ENCODE results near the gene CUL7. TPM values are rescaled to one million over a fixed set of nuclear protein-coding genes. Genes with fewer than 3 reads are reported as not detected.

CUL7 gene
- total and polyA plus RNA-seq, 9 of the 15 experiments (the other 6 are each of a cell fraction or from before 2014, with no cell fraction given), result 0.44 to 20.1 (median 8.6) TPM

DNA sequence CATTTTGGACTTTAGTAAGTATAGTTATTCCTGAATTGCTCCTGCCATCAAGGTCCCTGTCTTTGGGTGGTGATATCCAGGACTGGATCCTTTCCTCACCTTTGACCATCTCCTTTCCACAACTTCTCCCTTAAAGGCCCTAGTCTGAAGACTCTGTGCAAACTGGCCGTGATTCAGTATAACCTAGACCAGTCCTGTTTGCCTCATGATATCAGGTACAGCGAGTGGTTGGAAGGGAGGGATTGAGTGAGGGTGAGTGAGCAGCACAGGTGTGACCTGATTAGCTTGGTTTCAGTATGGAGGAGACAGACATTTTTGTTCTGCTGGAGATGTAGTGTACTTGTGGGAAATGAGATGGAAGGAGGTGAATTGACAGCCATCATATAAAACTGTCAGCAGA lies 34.5 kb downstream of the CUL7 start:
- ATAC-seq (no peak), DNase-seq (ENCODE audit: extremely low read depth in 1 of 4, low spot score in 3 of 4) (peak in 1 of 4 experiments; percentile 30), FAIRE-seq (peak; percentile 66)
- Histone ChIP-seq H3K27me3 (ENCODE audit: control insufficient read depth in 2 of 2, insufficient read depth in 2 of 2, low read length in 2 of 2) (no peaks in the 10 kb centered on the region), H2AFZ (ENCODE audit: low read depth, low read length) (no peak overlapping the region), H3K79me2 (ENCODE audit: control insufficient read depth, insufficient read depth, low read length) (peaks cover 66% of the 10 kb centered on the region), H3K27ac (ENCODE audit: extremely low read depth, low read depth, low read length) (peak overlapping the region; percentile 35; the same call in 1 of the 3 replicates), H3K4me3 (no peak overlapping the region), H4K20me1 (replicated peaks; ENCODE audit: control insufficient read depth, insufficient read depth, low read length) (0 out of 2 replicates have a peak, but pooled peaks cover 4% of the 10 kb centered on the region), H3K4me2 (ENCODE audit: insufficient read depth, low read length) (no peak overlapping the region), H3K9ac (ENCODE audit: insufficient read depth in 1 of 2, low read depth in 2 of 2, low read length in 2 of 2) (peak overlapping the region; percentile 8 to 62; a peak in 2 of 4 replicates), H3K36me3 (ENCODE audit: control insufficient read depth, insufficient read depth, low read length) (peaks cover 65% of the 10 kb centered on the region), H3K9me1 (ENCODE audit: control insufficient read depth, insufficient read depth, low read length) (no peaks in the 10 kb centered on the region), H3K9me3 (replicated peaks; ENCODE audit: control insufficient read depth, insufficient read depth, low read depth, low read length) (no peaks in the 10 kb centered on the region), H3K4me1 (replicated peaks in 1 of 2; ENCODE audit: control insufficient read depth in 2 of 2, insufficient read depth in 2 of 2, low read length in 2 of 2) (peaks cover 43 to 45% of the 10 kb centered on the region in 2 experiments)
- ChIA-PET CTCF (ENCODE audit: low intra/inter-chr PET ratio) (no interaction called here), POLR2A (interaction anchor here (1.4 kb wide), 1 partner anchor 29 kb away, joined by 3 read pairs; no protein-coding TSS in a partner anchor)
- BruUV-seq (replicated peaks), result no TSS peak
- TF ChIP-seq TCF3 (CRISPR knock-in tag; IDR thresholded peaks at IDR 0.05) (0 out of 2 replicates have a peak, but pooled peaks have one; percentile 16), CBFA2T2 (conservative IDR thresholded peaks at IDR 0.05) (peak; percentile 14; the same call in 1 of the 2 replicates), CBFA2T3 (IDR thresholded peaks at IDR 0.05) (peak; percentile 63), ZC3H8 (IDR thresholded peaks at IDR 0.05) (no peak)
- 37% methylated on average over 2 of the region's 2 CpGs for WGBS (ENCODE audit: insufficient coverage, low coverage, missing lambda C conversion rate)
- in situ Hi-C loops (cut with MboI) (no loop called here), intact Hi-C loops (cut with micrococcal nuclease) (no loop called here)

GRCh38 chr6:43016943-43017334 lies 36.7 kb downstream of the CUL7 start:
- H3K9ac ChIP-seq (ENCODE audit: insufficient read depth in 1 of 2, low read depth in 2 of 2, low read length in 2 of 2), result peak overlapping the region; percentile 1 to 82; a peak in 3 of 4 replicates
- peaks cover 62% of the 10 kb centered on the region for H3K79me2 ChIP-seq (ENCODE audit: control insufficient read depth, insufficient read depth, low read length)
- no peaks in the 10 kb centered on the region for H3K9me3 ChIP-seq (replicated peaks; ENCODE audit: control insufficient read depth, insufficient read depth, low read depth, low read length)
- peak overlapping the region; percentile 20; the same call in 1 of the 3 replicates for H3K27ac ChIP-seq (ENCODE audit: extremely low read depth, low read depth, low read length)
- TF ChIP-seq NR1H2 (CRISPR knock-in tag; IDR thresholded peaks at IDR 0.05) (no peak), RBFOX2 (IDR thresholded peaks at IDR 0.05; ENCODE audit: low read depth, low read length) (peak; percentile 48), ZNF740 (CRISPR knock-in tag; IDR thresholded peaks at IDR 0.05) (0 out of 2 replicates have a peak, but pooled peaks have one; percentile 13), ZNF740 (tag; IDR thresholded peaks at IDR 0.05) (no peak), NFATC3 (IDR thresholded peaks at IDR 0.05) (no peak)
- no TSS peak for BruUV-seq (replicated peaks)
- FAIRE-seq, result no peak
- no peaks in the 10 kb centered on the region for H3K27me3 ChIP-seq (ENCODE audit: control insufficient read depth in 2 of 2, insufficient read depth in 2 of 2, low read length in 2 of 2)
- H3K4me1 ChIP-seq (replicated peaks in 1 of 2; ENCODE audit: control insufficient read depth in 2 of 2, insufficient read depth in 2 of 2, low read length in 2 of 2), result peaks cover 44 to 53% of the 10 kb centered on the region in 2 experiments
- no peak for ATAC-seq
- H3K4me2 ChIP-seq (ENCODE audit: insufficient read depth, low read length), result peak overlapping the region; percentile 0; the same call in 1 of the 2 replicates
- H3K36me3 ChIP-seq (ENCODE audit: control insufficient read depth, insufficient read depth, low read length), result peaks cover 61% of the 10 kb centered on the region
- H2AFZ ChIP-seq (ENCODE audit: low read depth, low read length), result no peak overlapping the region
- ChIA-PET CTCF (ENCODE audit: low intra/inter-chr PET ratio) (no interaction called here), POLR2A (interaction anchor here (0.6 kb wide), 4 partner anchors 13 to 254 kb away, joined by 3 to 4 read pairs (median 3); no protein-coding TSS in a partner anchor)
- WGBS (ENCODE audit: insufficient coverage, low coverage, missing lambda C conversion rate), result 91% methylated on average over 12 of the region's 12 CpGs
- intact Hi-C loops (cut with micrococcal nuclease) (no loop called here), in situ Hi-C loops (cut with MboI) (no loop called here)
- no peak overlapping the region for H3K4me3 ChIP-seq
- H4K20me1 ChIP-seq (replicated peaks; ENCODE audit: control insufficient read depth, insufficient read depth, low read length), result peaks cover 4% of the 10 kb centered on the region; the same call in 1 of the 2 replicates
- no peak for DNase-seq (ENCODE audit: extremely low read depth in 1 of 4, low spot score in 3 of 4)
- H3K9me1 ChIP-seq (ENCODE audit: control insufficient read depth, insufficient read depth, low read length), result no peaks in the 10 kb centered on the region
